ENCODE results near the gene GPX1. TPM values are rescaled to one million over a fixed set of nuclear protein-coding genes. Genes with fewer than 3 reads are reported as not detected.
"Not testable (repeated sequence)": the region's sequence is repeated elsewhere in the genome, so short reads cannot be mapped to it uniquely, and the experiment has no call there.

GPX1 gene
- total RNA-seq, 1 donor from 2014 or later, result 172 TPM

- Mint-ChIP-seq H3K27me3 (ENCODE audit: low read depth) (no peaks in the 10 kb centered on the region), H3K4me3 (no peak overlapping the region), H3K4me1 (peaks cover 18% of the 10 kb centered on the region), H3K9me3 (no peaks in the 10 kb centered on the region), H3K27ac (ENCODE audit: unreplicated experiment) (no peak overlapping the region), H3K36me3 (ENCODE audit: low read depth) (peaks cover 11% of the 10 kb centered on the region)
- no peak for TF ChIP-seq CTCF (conservative IDR thresholded peaks at IDR 0.05)
- no peak for DNase-seq (ENCODE audit: low read depth, low spot score)
Observed at GRCh38 chr3:49399461-49399860, 41.3 kb upstream of the GPX1 start.

GRCh38 chr3:49397470-49397869, 39.3 kb upstream of the GPX1 start:
- Mint-ChIP-seq H3K9me3 (no peaks in the 10 kb centered on the region), H3K36me3 (ENCODE audit: low read depth) (peaks cover 12% of the 10 kb centered on the region), H3K4me1 (peaks cover 18% of the 10 kb centered on the region), H3K27me3 (ENCODE audit: low read depth) (no peaks in the 10 kb centered on the region), H3K4me3 (no peak overlapping the region), H3K27ac (ENCODE audit: unreplicated experiment) (no peak overlapping the region)
- DNase-seq (ENCODE audit: low read depth, low spot score), result no peak
- TF ChIP-seq CTCF (conservative IDR thresholded peaks at IDR 0.05), result no peak

- peaks cover 11% of the 10 kb centered on the region for H3K36me3 Mint-ChIP-seq (ENCODE audit: low read depth)
- not testable (repeated sequence) for H3K9me3 Mint-ChIP-seq; DNase-seq (ENCODE audit: low read depth, low spot score); H3K27ac Mint-ChIP-seq (ENCODE audit: unreplicated experiment); H3K4me3 Mint-ChIP-seq; H3K27me3 Mint-ChIP-seq (ENCODE audit: low read depth); H3K4me1 Mint-ChIP-seq
Observed at GRCh38 chr3:49391310-49391709, 33.2 kb upstream of the GPX1 start.

- TF ChIP-seq CTCF (conservative IDR thresholded peaks at IDR 0.05), result no peak
- Mint-ChIP-seq H3K27ac (ENCODE audit: unreplicated experiment) (no peak overlapping the region), H3K27me3 (ENCODE audit: low read depth) (no peaks in the 10 kb centered on the region), H3K4me3 (no peak overlapping the region), H3K4me1 (peaks cover 8% of the 10 kb centered on the region), H3K9me3 (no peaks in the 10 kb centered on the region), H3K36me3 (ENCODE audit: low read depth) (peaks cover 3% of the 10 kb centered on the region)
- no peak for DNase-seq (ENCODE audit: low read depth, low spot score)
Observed at GRCh38 chr3:49389297-49389696, 31.1 kb upstream of the GPX1 start.

GRCh38 chr3:49388289-49388820, 30.2 kb upstream of the GPX1 start:
- no peak overlapping the region for H3K27ac Mint-ChIP-seq (ENCODE audit: unreplicated experiment)
- DNase-seq (ENCODE audit: low read depth, low spot score), result no peak
- H3K4me3 Mint-ChIP-seq, result no peak overlapping the region
- H3K36me3 Mint-ChIP-seq (ENCODE audit: low read depth), result peaks cover 3% of the 10 kb centered on the region
- TF ChIP-seq CTCF (conservative IDR thresholded peaks at IDR 0.05), result no peak
- no peaks in the 10 kb centered on the region for H3K27me3 Mint-ChIP-seq (ENCODE audit: low read depth)
- H3K4me1 Mint-ChIP-seq, result peaks cover 11% of the 10 kb centered on the region
- no peaks in the 10 kb centered on the region for H3K9me3 Mint-ChIP-seq

- H3K27me3 Mint-ChIP-seq (ENCODE audit: low read depth), result no peaks in the 10 kb centered on the region
- peaks cover 3% of the 10 kb centered on the region for H3K36me3 Mint-ChIP-seq (ENCODE audit: low read depth)
- H3K4me1 Mint-ChIP-seq, result peaks cover 12% of the 10 kb centered on the region
- no peak overlapping the region for H3K4me3 Mint-ChIP-seq
- H3K9me3 Mint-ChIP-seq, result no peaks in the 10 kb centered on the region
- DNase-seq (ENCODE audit: low read depth, low spot score), result no peak
- no peak overlapping the region for H3K27ac Mint-ChIP-seq (ENCODE audit: unreplicated experiment)
- no peak for TF ChIP-seq CTCF (conservative IDR thresholded peaks at IDR 0.05)
Observed at GRCh38 chr3:49387721-49388120, 29.6 kb upstream of the GPX1 start.

All from neural crest cell (in vitro differentiated cells).